ENCODE results near the gene SLC23A1. TPM values are rescaled to one million over a fixed set of nuclear protein-coding genes. Genes with fewer than 3 reads are reported as not detected.
A peak's percentile ranks its signal among the peaks of the same experiment; 100 is the strongest.
"Not testable (repeated sequence)": the region's sequence is repeated elsewhere in the genome, so short reads cannot be mapped to it uniquely, and the experiment has no call there.

Gene SLC23A1
- total RNA-seq, 2 donors from 2014 or later: not detected

DNA sequence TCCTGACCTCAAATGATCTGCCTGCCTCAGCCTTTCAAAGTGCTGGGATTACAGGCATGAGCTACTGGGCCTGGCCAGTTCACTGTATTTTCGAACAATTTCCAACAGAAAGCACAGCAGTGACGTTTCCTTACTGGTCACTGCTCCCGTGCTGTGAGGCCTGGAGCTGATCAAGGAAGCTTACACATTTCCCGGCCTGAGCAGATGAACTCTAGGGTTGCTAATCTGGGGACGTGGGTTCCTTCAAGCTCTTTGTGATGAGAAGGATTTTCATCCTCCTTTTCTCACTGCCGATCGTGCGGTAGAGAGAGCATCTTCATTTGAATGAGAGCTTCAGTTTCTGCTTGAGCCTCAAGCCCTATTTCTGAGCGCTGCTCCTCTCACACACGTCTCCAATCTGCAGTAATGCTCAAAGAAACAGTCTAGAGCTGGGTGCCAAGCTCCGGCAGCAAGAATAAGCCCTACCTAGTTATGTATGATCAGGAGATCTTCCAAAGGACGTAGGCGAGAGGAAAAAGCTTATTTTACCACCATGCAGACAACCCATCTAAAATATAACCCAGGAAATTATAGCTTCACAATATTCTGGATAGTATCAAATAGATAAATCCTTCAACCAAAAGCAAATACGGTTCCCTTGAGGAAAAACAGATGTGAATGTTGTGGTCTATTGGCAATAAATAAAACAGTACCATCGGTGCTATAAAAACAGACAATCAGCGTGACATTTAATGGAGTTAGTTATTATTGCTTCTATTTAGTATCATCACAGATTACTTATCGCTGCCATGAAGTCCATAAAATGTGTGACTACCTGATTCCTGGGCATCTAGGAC is 28.1 kb upstream of the SLC23A1 start:
- Histone ChIP-seq H3K36me3 (no peaks in the 10 kb centered on the region), H3K4me1 (ENCODE audit: control insufficient read depth in 1 of 2, low read depth in 2 of 2) (peaks cover 21 to 43% of the 10 kb centered on the region in 2 donors), H3K9me3 (no peaks in the 10 kb centered on the region), H3K27me3 (replicated peaks; ENCODE audit: insufficient read depth) (no peaks in the 10 kb centered on the region), H3K27ac (peak overlapping the region; percentile 77 to 85), H3K4me3 (no peak overlapping the region)
- no peak for ATAC-seq (ENCODE audit: insufficient number of reproducible peaks, low FRiP score, low read depth)
- no peak for DNase-seq (ENCODE audit: low spot score)
- TF ChIP-seq, protein P1, sequence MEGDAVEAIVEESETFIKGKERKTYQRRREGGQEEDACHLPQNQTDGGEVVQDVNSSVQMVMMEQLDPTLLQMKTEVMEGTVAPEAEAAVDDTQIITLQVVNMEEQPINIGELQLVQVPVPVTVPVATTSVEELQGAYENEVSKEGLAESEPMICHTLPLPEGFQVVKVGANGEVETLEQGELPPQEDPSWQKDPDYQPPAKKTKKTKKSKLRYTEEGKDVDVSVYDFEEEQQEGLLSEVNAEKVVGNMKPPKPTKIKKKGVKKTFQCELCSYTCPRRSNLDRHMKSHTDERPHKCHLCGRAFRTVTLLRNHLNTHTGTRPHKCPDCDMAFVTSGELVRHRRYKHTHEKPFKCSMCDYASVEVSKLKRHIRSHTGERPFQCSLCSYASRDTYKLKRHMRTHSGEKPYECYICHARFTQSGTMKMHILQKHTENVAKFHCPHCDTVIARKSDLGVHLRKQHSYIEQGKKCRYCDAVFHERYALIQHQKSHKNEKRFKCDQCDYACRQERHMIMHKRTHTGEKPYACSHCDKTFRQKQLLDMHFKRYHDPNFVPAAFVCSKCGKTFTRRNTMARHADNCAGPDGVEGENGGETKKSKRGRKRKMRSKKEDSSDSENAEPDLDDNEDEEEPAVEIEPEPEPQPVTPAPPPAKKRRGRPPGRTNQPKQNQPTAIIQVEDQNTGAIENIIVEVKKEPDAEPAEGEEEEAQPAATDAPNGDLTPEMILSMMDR (IDR thresholded peaks at IDR 0.05): no peak

DNA sequence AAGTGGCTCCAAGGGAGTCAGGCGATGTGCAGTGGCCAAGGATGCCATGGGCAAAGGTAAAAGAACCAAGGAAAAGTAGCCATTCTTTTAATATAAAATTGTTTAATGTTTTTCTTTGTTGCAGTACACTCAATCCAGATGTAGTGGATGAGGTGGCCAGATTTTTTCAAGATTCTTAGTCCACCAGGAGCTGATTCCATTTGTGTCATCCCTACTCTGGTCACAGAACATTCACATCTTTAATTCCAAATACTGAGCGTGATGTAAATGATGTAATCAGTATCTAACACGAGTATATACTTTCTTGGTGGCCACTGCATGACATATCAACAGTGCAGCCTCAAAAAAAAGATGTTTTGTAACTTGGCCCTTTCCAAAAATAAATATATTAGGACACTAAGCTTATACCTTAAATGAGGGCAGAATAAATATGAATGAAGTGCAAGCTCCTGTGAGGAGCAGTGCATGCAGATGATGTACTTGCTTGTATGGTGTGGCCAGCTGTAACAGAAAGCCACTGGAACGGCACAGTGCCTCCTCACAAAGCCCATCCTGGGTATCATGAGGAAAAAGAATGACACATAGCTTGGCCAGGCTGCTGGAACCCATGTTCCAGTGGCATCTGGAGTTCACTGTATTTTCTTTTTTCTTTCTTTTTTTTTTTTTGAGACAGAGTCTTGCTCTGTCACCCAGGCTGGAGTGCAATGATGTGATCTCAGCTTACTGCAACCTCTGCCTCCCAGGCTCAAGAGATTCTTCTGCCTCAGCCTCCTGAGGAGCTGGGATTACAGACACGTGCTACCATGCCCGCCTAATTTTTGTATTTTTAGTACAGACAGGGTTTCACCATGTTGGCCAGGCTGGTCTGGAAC is 27.3 kb upstream of the SLC23A1 start:
- Histone ChIP-seq H3K9me3 (no peaks in the 10 kb centered on the region), H3K4me1 (ENCODE audit: control insufficient read depth in 1 of 2, low read depth in 2 of 2) (peaks cover 14 to 34% of the 10 kb centered on the region in 2 donors), H3K4me3 (no peak overlapping the region), H3K27me3 (replicated peaks; ENCODE audit: insufficient read depth) (no peaks in the 10 kb centered on the region), H3K36me3 (no peaks in the 10 kb centered on the region), H3K27ac (peak overlapping the region; percentile 77 to 85)
- TF ChIP-seq, protein P1 (IDR thresholded peaks at IDR 0.05): no peak
- DNase-seq (ENCODE audit: low spot score) (no peak), ATAC-seq (ENCODE audit: insufficient number of reproducible peaks, low FRiP score, low read depth) (no peak)

DNA sequence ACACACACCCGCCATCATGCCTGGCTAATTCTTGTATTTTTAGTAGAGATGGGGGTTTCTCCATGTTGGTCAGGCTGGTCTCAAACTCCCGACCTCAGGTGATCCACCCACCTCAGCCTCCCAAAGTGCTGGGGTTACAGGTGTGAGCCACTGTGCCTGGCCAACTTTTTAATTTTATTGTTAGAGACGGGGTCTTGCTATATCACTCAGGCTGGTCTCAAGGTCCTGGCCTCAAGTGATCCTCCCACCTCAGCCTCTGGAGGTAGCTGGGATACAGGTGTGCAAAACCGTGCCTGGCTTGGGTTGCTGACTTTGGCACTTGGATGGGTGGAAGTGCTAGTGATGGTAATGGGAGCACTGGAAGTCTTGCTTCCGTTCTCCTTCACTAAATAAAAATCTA is 26.0 kb upstream of the SLC23A1 start:
- H3K27ac ChIP-seq; H3K9me3 ChIP-seq; H3K27me3 ChIP-seq (replicated peaks; ENCODE audit: insufficient read depth); DNase-seq (ENCODE audit: low spot score); H3K36me3 ChIP-seq; ATAC-seq (ENCODE audit: insufficient number of reproducible peaks, low FRiP score, low read depth); H3K4me3 ChIP-seq: not testable (repeated sequence)
- peaks cover 13 to 28% of the 10 kb centered on the region in 2 donors for H3K4me1 ChIP-seq (ENCODE audit: control insufficient read depth in 1 of 2, low read depth in 2 of 2)

DNA sequence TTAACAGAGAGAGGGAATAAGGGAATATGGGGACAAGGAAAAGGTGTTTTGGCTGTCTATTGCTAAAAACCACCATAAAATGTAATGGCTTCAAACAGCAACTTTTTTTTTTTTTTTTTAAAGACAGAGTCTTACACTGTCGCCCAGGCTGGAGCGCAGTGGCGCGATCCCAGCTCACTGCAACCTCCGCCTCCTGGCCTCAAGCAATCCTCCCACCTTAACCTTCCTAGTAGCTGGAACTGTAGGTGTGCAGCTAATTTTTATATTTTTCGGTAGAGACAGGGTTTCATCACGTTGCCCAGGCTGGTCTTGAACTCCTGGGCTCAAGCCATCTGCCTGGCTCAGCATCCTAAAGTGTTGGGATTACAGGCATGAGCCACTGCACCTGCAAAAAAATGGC is 25.1 kb upstream of the SLC23A1 start:
- ATAC-seq (ENCODE audit: insufficient number of reproducible peaks, low FRiP score, low read depth) (no peak), DNase-seq (ENCODE audit: low spot score) (no peak)
- Histone ChIP-seq H3K27me3 (replicated peaks; ENCODE audit: insufficient read depth) (no peaks in the 10 kb centered on the region), H3K4me3 (no peak overlapping the region), H3K4me1 (ENCODE audit: control insufficient read depth in 1 of 2, low read depth in 2 of 2) (peaks cover 13 to 30% of the 10 kb centered on the region in 2 donors), H3K9me3 (no peaks in the 10 kb centered on the region), H3K27ac (no peak overlapping the region), H3K36me3 (no peaks in the 10 kb centered on the region)
- TF ChIP-seq, protein P1 (IDR thresholded peaks at IDR 0.05): no peak

DNA sequence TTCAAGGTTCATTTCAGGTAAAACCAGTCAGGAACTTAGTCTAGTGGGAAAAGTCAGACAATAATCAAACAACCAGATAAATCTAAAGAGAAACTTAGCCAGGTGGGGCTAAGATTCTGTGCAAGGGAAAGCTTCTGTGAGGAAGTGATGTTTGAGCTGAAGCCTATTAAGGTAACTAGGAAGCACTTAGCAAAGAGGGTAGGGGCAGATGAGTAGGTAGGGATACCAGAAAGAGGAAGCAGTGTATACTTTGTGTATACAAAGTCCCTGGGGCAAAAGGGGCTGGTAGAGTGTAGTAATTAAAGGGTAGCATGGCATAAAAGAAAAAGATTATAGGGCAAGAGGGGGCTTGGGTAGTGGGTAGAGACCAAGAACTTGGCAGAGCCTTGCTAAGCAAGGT is 24.4 kb upstream of the SLC23A1 start:
- H3K36me3 ChIP-seq: no peaks in the 10 kb centered on the region
- H3K4me3 ChIP-seq: no peak overlapping the region
- no peaks in the 10 kb centered on the region for H3K9me3 ChIP-seq
- DNase-seq (ENCODE audit: low spot score) (no peak), ATAC-seq (ENCODE audit: insufficient number of reproducible peaks, low FRiP score, low read depth) (no peak)
- no peak overlapping the region for H3K27ac ChIP-seq
- TF ChIP-seq, protein P1 (IDR thresholded peaks at IDR 0.05): no peak
- H3K4me1 ChIP-seq (ENCODE audit: control insufficient read depth in 1 of 2, low read depth in 2 of 2): peaks cover 13 to 36% of the 10 kb centered on the region in 2 donors
- no peaks in the 10 kb centered on the region for H3K27me3 ChIP-seq (replicated peaks; ENCODE audit: insufficient read depth)
